Measurements from ENCODE around the gene ZNF202. TPM values are rescaled to one million over a fixed set of nuclear protein-coding genes. Genes with fewer than 3 reads are reported as not detected.

The ZNF202 gene
- total RNA-seq, 1 donor from 2014 or later = 29.6 TPM

DNA sequence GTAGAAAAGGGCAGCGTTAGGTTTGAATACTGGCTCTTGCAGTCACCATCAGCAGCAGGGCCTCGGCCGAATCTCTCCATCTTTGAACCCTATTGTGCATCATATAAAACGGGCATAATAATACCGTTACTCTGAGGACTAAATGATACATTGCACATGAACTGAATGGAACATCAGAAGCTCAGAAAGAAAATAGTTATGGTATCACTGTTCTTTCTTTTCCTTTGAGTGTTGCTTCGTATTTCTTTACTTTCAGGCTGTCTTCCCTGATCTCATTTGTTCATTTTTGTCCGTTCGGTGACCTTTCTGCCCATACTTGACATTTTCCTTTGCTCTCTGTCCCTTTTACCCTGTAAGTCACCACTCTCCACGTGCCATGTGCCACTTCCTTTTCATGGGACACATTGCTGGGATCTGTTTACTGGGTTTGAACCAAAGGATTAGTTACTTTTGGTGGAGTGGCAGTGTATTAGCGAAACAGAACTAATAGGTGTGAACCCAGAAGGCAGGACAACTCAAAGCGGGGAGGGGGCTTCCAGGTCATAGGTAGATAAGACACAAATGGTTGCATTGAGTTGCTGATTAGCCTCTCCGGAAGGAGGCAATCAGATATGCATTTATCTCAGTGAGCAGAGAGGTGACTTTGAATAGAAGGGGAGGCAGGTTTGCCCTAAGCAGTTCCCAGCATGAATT lies 717 bp upstream of the ZNF202 start:
- Mint-ChIP-seq H3K36me3 (ENCODE audit: insufficient read depth) (peaks cover 14% of the 10 kb centered on the region), H3K27ac (peak overlapping the region; percentile 80), H3K4me3 (ENCODE audit: low read depth) (peak overlapping the region; percentile 82), H3K9me3 (ENCODE audit: low read depth) (no peaks in the 10 kb centered on the region), H3K27me3 (no peaks in the 10 kb centered on the region), H3K4me1 (ENCODE audit: low read depth) (peaks cover 29% of the 10 kb centered on the region)
- DNase-seq (ENCODE audit: low spot score, unreplicated experiment) = no peak
- TF ChIP-seq, protein P1, sequence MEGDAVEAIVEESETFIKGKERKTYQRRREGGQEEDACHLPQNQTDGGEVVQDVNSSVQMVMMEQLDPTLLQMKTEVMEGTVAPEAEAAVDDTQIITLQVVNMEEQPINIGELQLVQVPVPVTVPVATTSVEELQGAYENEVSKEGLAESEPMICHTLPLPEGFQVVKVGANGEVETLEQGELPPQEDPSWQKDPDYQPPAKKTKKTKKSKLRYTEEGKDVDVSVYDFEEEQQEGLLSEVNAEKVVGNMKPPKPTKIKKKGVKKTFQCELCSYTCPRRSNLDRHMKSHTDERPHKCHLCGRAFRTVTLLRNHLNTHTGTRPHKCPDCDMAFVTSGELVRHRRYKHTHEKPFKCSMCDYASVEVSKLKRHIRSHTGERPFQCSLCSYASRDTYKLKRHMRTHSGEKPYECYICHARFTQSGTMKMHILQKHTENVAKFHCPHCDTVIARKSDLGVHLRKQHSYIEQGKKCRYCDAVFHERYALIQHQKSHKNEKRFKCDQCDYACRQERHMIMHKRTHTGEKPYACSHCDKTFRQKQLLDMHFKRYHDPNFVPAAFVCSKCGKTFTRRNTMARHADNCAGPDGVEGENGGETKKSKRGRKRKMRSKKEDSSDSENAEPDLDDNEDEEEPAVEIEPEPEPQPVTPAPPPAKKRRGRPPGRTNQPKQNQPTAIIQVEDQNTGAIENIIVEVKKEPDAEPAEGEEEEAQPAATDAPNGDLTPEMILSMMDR (IDR thresholded peaks at IDR 0.05; ENCODE audit: unreplicated experiment) = no peak

DNA sequence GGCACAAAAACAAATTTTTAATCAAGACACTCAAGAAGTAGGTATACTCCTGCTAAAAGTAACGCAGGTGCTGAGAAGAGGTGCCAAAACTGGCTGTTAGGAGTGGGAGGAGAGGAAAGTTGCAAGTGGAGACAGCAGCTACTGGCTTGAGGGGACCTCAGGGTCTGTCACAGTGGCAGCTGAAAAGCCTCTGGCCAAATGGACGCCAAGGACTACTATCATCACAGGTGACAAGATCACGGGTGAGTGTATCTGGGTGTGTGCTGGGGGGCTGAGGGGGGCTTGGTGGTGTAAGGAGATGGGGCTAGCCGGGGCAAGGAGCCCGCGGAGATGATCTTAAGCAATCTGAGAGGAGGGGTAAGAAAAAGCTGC lies 687 bp downstream of the ZNF202 start:
- Mint-ChIP-seq H3K27ac (peak overlapping the region; percentile 95), H3K36me3 (ENCODE audit: insufficient read depth) (peaks cover 18% of the 10 kb centered on the region), H3K9me3 (ENCODE audit: low read depth) (no peaks in the 10 kb centered on the region), H3K4me3 (ENCODE audit: low read depth) (peak overlapping the region; percentile 82), H3K4me1 (ENCODE audit: low read depth) (peaks cover 27% of the 10 kb centered on the region), H3K27me3 (no peaks in the 10 kb centered on the region)
- DNase-seq (ENCODE audit: low spot score, unreplicated experiment) = no peak
- TF ChIP-seq, protein P1 (IDR thresholded peaks at IDR 0.05; ENCODE audit: unreplicated experiment) = no peak

DNA sequence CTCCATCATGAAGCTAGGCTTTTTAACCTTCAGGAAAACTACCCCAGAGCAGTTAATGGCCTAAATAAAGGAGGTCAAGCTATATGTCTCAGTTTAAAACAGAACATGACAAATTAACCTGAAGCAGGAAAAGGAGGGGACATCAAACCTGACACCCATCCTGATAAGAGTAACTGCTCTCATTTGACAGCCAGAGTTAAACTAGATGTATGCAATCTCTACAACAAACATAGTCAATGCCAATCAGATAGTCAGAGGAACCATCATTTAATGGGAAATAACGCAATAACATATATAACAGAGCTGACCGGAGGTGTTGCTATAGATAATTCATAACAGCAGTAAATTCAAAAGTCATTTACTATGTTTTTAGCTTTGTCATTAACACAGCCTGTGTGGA lies 3.1 kb downstream of the ZNF202 start:
- TF ChIP-seq, protein P1 (IDR thresholded peaks at IDR 0.05; ENCODE audit: unreplicated experiment) = no peak
- Mint-ChIP-seq H3K9me3 (ENCODE audit: low read depth) (no peaks in the 10 kb centered on the region), H3K4me3 (ENCODE audit: low read depth) (no peak overlapping the region), H3K27ac (no peak overlapping the region), H3K27me3 (no peaks in the 10 kb centered on the region), H3K36me3 (ENCODE audit: insufficient read depth) (peaks cover 19% of the 10 kb centered on the region), H3K4me1 (ENCODE audit: low read depth) (peaks cover 21% of the 10 kb centered on the region)
- no peak for DNase-seq (ENCODE audit: low spot score, unreplicated experiment)

DNA sequence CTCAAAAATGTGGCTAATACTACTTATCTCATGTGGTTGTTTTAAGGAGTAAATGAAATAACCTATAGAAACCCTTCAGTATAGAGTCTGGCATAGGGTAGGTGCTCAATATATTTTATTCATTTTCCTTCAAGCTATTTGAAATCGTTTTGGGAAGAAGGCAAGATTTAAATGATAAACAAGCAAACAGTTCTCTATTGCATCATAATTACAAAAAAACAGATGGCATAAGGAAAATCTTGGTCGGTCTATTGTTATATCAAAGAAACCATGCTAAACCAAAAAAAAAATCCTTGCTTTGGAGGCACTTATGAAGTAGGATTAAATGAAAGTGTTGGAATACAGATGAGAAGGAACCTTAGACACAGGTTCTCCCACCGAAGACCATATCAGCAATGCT lies 4.7 kb downstream of the ZNF202 start:
- peaks cover 21% of the 10 kb centered on the region for H3K36me3 Mint-ChIP-seq (ENCODE audit: insufficient read depth)
- H3K4me1 Mint-ChIP-seq (ENCODE audit: low read depth) = peaks cover 13% of the 10 kb centered on the region
- H3K27ac Mint-ChIP-seq = no peak overlapping the region
- H3K4me3 Mint-ChIP-seq (ENCODE audit: low read depth) = no peak overlapping the region
- TF ChIP-seq, protein P1 (IDR thresholded peaks at IDR 0.05; ENCODE audit: unreplicated experiment) = no peak
- no peak for DNase-seq (ENCODE audit: low spot score, unreplicated experiment)
- H3K9me3 Mint-ChIP-seq (ENCODE audit: low read depth) = no peaks in the 10 kb centered on the region
- H3K27me3 Mint-ChIP-seq = no peaks in the 10 kb centered on the region

DNA sequence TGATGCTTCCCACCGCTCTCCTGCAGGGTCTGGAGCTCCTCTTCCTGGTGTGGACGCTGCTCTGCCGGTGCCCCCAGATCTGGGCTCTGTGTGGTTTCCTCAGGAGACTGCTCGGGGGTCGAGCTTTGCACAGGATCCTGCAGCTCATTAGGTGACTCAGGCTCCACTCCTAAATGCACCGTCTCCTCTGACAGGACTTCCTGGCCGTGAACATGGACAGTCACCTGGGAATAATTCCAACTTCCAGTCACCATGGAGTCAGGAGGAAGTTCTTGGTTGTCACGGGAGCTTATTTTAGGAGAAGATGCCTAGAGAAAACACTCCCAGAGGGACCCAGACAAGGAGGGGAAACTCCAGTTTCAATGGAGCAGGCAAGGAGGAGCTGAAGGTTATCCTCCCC lies 11.9 kb downstream of the ZNF202 start:
- Mint-ChIP-seq H3K4me1 (ENCODE audit: low read depth) (no peaks in the 10 kb centered on the region), H3K36me3 (ENCODE audit: insufficient read depth) (peaks cover 55% of the 10 kb centered on the region), H3K27me3 (no peaks in the 10 kb centered on the region), H3K27ac (no peak overlapping the region), H3K4me3 (ENCODE audit: low read depth) (no peak overlapping the region), H3K9me3 (ENCODE audit: low read depth) (peaks cover 4% of the 10 kb centered on the region)
- DNase-seq (ENCODE audit: low spot score, unreplicated experiment) = no peak
- TF ChIP-seq, protein P1 (IDR thresholded peaks at IDR 0.05; ENCODE audit: unreplicated experiment) = no peak
